Measurements from ENCODE around the gene CD9. TPM values are rescaled to one million over a fixed set of nuclear protein-coding genes. Genes with fewer than 3 reads are reported as not detected.

CD9 gene
- total RNA-seq, 1 donor from 2014 or later: 10.6 TPM

Other genes with a start within 250 kb of the CD9 start
- 0.02 TPM in 2 replicates for gene VWF, start 75.7 kb upstream of the CD9 start, total RNA-seq
- gene PLEKHG6, start 110.3 kb downstream of the CD9 start, total RNA-seq: not detected in 2 replicates
- gene TNFRSF1A, start 141.7 kb downstream of the CD9 start, total RNA-seq: 47.2 and 50.8 TPM in 2 replicates
- gene SCNN1A, start 175.2 kb downstream of the CD9 start, total RNA-seq: 0.09 and 0.32 TPM in 2 replicates
- gene LTBR, start 183.8 kb downstream of the CD9 start, total RNA-seq: 0.14 and 0.20 TPM in 2 replicates
- 59.0 and 60.3 TPM in 2 replicates for gene CD27, start 244.6 kb downstream of the CD9 start, total RNA-seq